DMS153 treated with DMSO at 0.1 percent for 48 hours (cell line): ENCODE data around the gene TRMU.
"Not testable (repeated sequence)": the region's sequence is repeated elsewhere in the genome, so short reads cannot be mapped to it uniquely, and the experiment has no call there.

Experiments
- DNase-seq: peaks from one replicate; lab custom pipeline; 2025; ENCODE audit not compliant: unreplicated experiment; lab: John Stamatoyannopoulos, UW

TRMU gene

GRCh38 chr22:46299101-46299500 lies 36.4 kb upstream of the TRMU start:
- no peak for DNase-seq

GRCh38 chr22:46300491-46300890 lies 35.0 kb upstream of the TRMU start:
- no peak for DNase-seq

DNA sequence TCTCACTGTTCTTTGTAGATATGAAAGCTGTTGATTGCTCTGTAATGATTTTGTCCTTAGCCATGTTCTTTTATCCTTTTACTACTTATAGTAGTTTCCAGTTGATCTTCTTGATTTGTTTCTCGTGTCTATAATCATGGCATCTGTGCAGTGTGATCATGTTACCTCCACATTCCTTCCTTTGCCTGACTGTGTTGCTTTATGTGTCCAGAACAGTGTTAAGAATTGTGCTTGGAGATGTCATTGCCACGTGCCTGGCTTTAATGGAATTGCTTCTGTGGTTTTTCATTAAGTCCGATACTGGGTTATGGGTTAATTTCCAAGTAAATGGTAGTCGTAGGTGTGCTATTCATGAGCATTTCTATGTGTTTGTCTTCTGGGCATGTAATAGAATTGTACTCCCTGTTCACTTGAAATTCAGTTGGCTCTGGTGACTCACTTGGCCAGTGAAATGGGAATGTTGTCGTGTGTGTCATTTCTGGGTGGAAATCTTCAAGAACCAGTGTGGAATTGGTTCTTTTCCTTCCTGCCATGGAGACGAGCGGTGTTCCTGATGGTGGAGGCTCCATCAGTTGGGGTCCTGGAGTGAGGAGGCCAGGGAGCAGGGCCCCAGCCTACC lies 32.1 kb upstream of the TRMU start:
- DNase-seq = no peak

DNA sequence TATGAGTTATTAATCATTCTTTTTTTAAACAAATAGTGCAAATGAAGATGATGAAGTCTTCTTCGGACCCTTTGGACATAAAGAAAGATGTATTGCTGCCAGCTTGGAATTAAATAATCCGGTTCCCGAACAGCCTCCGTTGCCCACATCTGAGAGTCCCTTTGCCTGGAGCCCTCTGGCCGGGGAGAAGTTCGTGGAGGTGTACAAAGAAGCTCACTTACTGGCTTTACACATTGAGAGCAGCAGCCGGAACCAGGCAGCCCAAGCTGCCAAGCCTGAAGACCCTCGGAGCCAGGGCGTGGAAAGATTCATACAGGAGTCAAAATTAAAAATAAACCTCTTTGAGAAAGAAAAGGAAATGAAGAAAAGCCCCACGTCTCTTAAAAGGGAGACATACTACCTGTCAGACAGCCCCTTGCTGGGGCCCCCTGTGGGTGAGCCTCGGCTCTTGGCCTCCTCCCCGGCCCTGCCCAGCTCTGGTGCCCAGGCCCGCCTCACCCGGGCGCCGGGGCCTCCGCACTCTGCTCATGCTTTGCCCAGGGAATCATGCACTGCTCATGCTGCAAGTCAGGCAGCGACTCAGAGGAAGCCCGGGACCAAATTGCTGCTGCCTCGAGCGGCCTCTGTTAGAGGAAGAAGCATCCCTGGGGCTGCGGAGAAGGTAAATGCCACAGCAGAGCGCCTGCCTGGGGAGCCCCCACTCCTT lies 27.1 kb upstream of the TRMU start:
- DNase-seq = no peak

- DNase-seq = no peak
These were observed 25.9 kb upstream of the TRMU start for GRCh38 chr22:46309526-46310085.

GRCh38 chr22:46312056-46312455 lies 23.5 kb upstream of the TRMU start:
- DNase-seq = no peak

DNA sequence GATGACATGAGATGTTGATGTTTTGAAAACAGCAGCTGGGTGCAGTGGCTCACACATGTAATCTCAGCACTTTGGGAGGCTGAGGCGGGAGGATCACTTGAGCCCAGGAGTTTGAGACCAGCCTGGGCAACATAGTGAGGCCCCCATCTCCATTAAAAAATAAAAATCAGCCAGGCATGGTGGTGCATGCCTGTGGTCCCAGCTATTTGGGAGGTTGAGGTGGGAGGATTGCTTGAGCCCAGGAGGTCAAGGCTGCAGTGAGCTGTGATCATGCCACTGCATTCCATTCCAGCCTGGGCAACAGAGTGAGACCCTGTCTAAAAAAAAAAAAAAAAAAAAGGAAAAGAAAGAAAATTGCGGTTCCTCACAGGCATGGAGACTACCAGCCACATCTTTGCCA lies 22.7 kb upstream of the TRMU start:
- DNase-seq = not testable (repeated sequence)

DNA sequence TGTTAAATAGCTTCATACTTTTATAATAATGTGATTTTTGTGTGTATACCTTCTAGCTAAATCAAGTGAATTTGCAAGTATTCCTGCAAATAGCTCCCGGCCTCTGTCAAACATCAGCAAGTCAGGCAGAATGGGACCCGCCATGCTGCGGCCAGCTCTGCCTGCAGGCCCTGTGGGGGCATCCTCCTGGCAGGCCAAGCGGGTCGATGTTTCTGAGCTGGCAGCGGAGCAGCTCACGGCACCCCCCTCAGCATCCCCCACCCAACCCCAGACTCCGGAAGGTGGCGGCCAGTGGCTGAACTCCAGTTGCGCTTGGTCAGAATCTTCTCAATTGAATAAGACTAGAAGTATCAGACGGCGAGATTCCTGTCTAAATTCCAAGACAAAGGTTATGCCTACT lies 19.5 kb upstream of the TRMU start:
- no peak for DNase-seq

GRCh38 chr22:46317646-46318045 lies 17.9 kb upstream of the TRMU start:
- DNase-seq = no peak

DNA sequence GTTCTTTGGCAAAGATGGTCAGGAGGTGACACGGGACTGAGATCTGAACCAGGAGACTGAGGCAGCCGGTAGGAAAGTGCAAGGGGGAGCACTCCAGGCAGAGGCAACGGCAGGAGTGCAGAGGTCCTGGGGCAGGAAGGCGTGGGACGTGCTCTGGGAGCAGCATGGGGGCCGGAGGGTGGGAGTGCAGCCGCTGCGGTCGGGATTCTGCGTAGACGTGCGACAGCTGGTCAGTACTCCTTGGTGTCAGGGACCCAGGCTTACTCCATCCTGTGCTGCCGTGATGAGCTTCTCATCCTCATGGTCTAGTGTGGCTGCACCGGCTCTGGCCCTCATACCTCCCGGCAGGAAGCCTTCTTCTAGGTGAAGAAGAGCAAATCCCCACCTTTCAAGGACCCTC lies 16.9 kb upstream of the TRMU start:
- no peak for DNase-seq

DNA sequence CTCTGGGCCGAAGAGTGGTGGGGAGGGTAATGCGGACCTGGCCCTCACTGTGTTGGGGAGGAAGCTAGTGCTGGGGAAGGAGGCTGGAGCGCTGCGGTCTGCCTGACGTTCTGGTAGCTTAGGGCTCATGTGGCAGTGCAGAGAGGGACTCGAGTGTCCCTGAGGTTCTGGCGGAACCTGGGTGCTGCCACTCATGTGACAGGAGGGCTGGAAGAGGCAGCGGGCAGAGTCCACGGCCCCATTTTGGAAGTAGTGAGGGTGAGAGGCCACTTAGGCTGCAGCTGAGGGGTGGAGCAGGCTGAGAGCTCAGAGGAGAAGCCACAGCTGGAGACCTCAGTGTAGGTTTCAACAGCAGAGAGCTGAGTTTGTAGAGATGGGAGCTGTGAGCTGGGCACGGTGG lies 16.2 kb upstream of the TRMU start:
- no peak for DNase-seq

DNA sequence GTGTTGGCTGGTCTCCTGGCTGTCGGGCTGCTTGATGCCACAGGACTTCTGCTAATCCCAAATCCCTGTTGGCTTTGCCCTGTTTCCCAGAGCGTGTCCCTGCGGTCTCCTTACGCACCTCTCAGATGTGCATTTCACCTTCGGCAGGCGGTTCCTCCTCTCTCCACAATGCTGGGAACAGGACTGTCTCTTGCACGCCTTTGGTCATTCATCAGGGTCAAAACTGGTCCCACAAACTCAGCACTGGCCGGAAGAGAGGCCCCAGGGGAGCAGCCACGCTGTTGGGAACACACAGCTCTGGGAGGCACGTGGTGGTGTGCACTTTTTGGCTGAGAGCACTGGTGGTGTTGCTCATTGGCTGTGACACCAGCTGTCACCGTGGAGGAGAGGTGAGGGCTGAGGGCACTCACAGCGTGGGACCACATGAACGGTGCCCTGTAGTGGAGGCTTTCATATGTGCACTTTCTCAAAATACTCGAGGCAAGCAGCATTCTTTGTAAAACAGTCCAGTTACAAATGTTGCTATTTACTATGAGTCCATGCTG lies 15.3 kb upstream of the TRMU start:
- no peak for DNase-seq

GRCh38 chr22:46320716-46321386 lies 14.7 kb upstream of the TRMU start:
- no peak for DNase-seq

DNA sequence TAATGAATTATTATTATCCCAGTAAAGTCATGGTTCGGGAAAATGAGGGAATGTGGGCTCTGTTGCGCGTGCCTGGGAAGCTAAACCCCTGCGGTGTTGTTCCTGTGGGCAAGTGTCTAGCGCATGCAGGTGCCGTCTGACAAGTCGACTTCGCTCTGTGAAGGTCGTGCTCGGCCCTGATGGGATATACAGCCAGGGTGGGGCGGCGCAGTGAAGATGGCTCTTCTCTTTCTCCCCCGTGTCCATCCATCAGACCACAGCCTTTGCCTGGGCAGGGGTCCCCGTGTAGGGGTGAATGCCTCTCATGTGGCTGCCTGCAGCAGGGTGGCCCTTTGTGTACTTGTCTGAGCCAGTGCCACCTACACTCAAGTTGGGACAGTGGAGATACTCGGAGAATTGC lies 12.8 kb upstream of the TRMU start:
- no peak for DNase-seq

- no peak for DNase-seq
These were observed 12.4 kb upstream of the TRMU start for GRCh38 chr22:46323162-46323561.

DNA sequence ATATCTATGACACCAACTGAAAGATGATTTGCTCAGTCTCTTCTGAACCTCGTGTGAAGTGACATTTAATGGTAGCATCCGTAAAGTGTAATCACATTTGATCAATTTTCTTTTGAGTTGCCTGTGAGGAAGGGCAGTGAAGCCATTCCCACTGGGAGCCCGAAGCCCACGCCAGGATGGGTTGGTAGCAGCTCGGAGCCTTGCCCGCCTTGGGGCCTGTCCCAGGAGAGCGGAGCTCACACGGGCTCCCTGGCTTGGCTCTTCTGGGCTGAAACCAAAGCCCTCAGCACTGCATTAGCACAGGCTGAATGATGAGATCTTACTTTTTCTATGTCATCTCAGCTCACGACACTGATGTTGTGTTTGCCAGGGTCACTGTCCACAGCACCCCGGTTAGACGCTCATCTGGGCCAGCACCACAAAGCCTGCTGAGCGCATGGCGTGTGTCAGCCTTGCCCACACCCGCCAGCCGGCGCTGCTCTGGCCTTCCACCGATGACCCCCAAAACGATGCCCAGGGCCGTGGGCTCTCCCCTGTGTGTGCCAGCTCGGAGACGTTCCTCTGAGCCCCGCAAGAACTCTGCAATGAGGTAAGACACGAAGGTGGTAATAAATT lies 9.3 kb upstream of the TRMU start:
- no peak for DNase-seq

DNA sequence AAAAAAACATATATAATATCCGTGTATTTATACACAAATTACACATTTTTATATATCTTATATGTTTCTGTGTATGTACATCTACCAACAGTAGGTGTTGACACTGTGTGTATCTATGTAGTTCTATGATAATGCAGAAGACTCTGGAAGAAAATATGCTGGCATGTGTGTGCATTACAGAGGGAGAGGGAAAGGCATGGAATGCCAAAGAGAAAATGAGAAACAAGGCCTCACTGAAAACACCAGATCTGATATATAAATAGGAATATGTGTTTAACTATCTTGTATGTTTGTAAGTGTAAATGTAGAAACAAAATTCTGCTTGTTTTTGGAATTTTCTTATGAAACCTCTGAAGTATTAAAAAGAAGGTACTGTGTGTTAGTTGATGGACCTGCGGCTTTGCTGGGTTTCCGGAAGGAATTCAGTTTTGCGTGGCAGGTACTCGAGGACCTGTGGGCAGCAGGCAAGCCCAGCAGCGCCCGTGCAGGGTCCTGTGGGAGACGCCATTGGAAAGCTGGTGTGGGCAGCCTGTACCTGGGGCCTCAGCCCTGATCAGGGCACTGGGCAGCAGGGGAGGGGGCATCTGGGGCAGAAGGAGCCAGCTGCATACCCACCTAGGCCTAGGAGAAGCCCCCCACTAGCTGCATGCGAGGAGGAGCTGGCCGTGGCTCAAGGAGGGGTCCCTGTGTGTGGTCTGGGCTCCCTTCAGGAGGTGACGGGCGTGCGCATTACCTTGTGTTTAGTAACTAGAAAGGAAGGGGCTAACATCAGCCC lies 7.6 kb upstream of the TRMU start:
- DNase-seq = no peak

DNA sequence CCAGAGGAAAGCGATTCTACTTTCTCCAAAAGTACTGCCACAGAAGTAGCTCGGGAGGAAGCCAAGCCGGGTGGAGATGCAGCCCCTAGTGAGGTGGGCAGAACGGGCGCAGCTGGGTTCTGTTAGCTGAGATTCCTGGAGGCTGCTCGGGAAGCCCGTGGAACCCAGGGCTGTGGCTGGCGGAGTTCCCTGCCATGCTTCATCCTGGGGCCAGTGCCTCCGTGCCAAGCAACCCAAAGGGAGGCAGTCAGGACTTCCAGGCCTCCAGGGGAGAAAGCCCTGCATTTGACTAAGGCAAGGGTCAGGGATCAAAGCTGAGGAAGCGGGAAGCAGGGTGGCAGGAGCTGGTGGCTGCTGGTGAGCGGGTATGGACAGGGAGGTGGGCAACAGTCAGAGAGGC lies 6.7 kb upstream of the TRMU start:
- DNase-seq = no peak

DNA sequence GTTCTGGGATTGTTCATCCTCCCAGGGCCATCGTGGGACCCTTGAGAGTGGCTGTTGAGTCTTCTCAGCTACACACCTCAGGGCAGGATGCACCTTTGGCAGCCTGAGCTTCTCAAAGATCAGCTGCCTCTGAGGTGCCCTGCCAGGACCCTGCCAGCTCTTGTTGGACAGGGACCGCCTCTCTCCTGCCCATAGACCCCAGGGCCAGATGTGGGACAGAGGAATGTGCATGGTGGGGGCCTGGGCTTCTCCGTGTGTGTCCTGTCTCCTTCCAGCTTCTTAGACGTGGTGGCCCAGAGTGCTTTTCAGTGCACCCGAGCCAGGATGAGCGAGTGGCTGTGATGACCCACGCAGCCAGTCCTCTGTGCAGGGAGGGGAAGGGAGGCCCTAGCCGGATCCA lies 5.9 kb upstream of the TRMU start:
- no peak for DNase-seq

GRCh38 chr22:46330426-46330825 lies 5.1 kb upstream of the TRMU start:
- no peak for DNase-seq

GRCh38 chr22:46331496-46331895 lies 4.0 kb upstream of the TRMU start:
- DNase-seq = no peak
